ENCODE results near the gene TRAP1.

TRAP1 gene

DNA sequence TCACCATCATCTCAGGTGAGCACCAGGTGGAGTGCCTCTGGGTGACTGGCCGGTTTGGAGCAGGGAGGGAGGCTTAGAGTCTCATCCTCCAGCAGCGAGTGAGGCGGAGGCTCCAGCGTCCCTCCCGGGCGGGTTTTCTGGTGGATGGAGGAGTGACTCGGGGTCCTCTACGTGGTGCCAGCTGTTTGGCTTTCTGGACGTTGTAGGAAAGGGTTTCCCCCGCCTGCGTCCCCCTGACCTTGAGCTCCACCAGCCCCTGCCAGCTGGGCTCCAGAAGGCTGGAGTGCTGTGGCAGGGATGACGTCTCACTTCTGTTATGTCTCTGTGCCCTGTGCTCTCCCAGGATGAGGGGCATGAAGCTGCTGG, 62.3 kb downstream of the TRAP1 start:
- Histone ChIP-seq H3K36me3 (ENCODE audit: insufficient read depth, low read length) (peaks cover 45% of the 10 kb centered on the region), H3K9me3 (replicated peaks; ENCODE audit: low read length) (no peaks in the 10 kb centered on the region), H3K27me3 (ENCODE audit: control insufficient read depth, insufficient read depth, low read length) (no peaks in the 10 kb centered on the region), H3K4me2 (ENCODE audit: low read length) (no peak overlapping the region), H3K4me3 (ENCODE audit: low read length) (no peak overlapping the region), H3K9ac (ENCODE audit: low read depth, low read length) (no peak overlapping the region), H3K4me1 (ENCODE audit: control insufficient read depth, insufficient read depth, low read length) (no peaks in the 10 kb centered on the region)

GRCh38 chr16:3654249-3654991, 62.9 kb downstream of the TRAP1 start, which contains the start of gene DNASE1:
DNASE1 (plus strand) TSS chr16:3654691; CDS start chr16:3655374, 683 bp downstream.
- H3K36me3 ChIP-seq (ENCODE audit: insufficient read depth, low read length), result peaks cover 45% of the 10 kb centered on the region
- H3K27me3 ChIP-seq (ENCODE audit: control insufficient read depth, insufficient read depth, low read length), result no peaks in the 10 kb centered on the region
- H3K4me3 ChIP-seq (ENCODE audit: low read length), result no peak within 1 kb of the TSS
- no peaks in the 10 kb centered on the region for H3K4me1 ChIP-seq (ENCODE audit: control insufficient read depth, insufficient read depth, low read length)
- H3K9me3 ChIP-seq (replicated peaks; ENCODE audit: low read length), result no peaks in the 10 kb centered on the region
- no peak within 1 kb of the TSS for H3K9ac ChIP-seq (ENCODE audit: low read depth, low read length)
- H3K4me2 ChIP-seq (ENCODE audit: low read length), result no peak within 1 kb of the TSS

DNA sequence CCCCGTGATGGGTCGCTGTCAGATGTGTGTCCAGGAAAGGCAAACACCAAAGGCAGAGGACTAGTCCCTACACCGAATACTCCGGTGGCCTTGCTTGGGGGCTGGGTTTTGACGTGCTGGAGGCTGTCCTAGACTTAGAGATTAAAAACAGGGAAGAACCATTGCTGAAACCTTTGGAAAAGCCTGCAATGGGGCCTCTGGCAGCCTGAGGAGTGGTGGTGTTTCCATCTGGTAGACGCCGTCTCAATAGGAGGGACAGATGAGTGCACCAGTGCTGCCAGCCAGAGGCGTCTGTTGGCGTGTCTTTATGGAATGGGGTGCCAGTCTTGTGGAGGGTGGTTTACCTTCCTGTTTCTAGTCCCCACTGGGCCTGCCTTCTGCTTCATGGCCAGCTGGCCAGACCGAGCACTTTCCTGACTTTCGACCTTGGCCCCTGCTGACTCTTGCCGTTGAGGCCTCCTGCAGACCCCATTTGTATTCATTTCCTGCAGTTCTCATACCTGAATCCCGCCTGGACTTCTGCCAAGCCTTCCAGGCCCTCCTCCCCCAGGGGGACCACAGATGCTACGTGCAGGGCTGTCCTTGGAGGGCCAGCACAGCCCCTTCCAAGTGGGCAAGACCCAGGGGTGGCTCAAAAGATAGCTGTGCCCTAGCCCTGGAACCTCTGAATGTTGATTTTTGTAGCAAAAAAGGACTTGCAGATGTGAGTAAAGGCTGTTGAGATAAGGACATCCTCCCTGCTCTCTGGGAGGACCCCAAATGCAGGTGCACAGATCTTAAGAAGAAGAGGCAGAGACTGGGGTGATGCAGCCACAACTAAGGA, 64.7 kb downstream of the TRAP1 start:
- Histone ChIP-seq H3K9ac (ENCODE audit: low read depth, low read length) (no peak overlapping the region), H3K9me3 (replicated peaks; ENCODE audit: low read length) (no peaks in the 10 kb centered on the region), H3K4me2 (ENCODE audit: low read length) (no peak overlapping the region), H3K4me3 (ENCODE audit: low read length) (no peak overlapping the region), H3K36me3 (ENCODE audit: insufficient read depth, low read length) (peaks cover 31% of the 10 kb centered on the region), H3K4me1 (ENCODE audit: control insufficient read depth, insufficient read depth, low read length) (no peaks in the 10 kb centered on the region), H3K27me3 (ENCODE audit: control insufficient read depth, insufficient read depth, low read length) (no peaks in the 10 kb centered on the region)

DNA sequence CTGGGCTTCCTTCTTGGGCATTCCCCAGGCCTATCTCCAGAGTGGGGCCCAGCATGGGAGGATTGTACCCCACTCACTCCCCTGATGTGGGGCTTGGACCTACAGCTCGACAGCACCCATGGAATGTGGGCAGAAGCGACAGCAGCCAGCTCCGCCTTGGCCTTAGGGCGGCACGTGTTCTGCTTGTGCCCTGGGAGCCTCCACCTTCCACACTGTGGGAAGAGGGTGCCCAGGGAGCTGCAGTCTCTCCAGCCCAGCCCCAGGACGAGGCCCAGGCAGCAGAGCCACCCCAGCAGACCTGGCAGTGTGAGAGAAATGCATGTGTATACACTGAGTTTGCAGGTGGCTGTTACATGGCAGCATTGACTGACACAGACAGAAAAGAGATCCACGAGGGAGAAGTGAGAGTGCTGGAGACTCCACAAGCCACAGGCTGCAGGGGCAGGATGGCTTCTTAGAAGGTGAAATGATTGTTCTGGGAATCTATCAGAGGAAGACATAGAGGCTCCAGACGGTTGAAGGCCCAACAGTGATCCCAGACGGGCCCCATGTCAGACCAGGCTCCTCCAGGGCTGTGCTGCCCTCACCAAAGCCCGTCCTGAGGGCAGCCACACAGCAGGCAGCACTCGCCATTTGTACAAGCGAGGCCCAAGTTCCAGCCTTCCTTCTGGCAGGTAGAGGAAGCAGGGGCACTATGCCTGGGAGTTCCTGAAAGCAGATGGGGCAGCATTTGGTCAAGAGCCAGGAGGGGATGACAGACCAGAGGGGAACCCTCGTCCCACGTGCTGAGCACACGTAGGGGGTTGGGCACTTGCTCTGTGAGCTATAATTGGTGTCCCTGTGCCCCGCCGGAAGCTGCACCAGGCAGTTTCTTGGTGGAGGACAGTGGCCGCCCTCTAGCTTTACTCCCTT, 65.6 kb downstream of the TRAP1 start:
- Histone ChIP-seq H3K4me2 (ENCODE audit: low read length) (no peak overlapping the region), H3K36me3 (ENCODE audit: insufficient read depth, low read length) (peaks cover 23% of the 10 kb centered on the region), H3K9ac (ENCODE audit: low read depth, low read length) (no peak overlapping the region), H3K4me3 (ENCODE audit: low read length) (no peak overlapping the region), H3K9me3 (replicated peaks; ENCODE audit: low read length) (no peaks in the 10 kb centered on the region), H3K27me3 (ENCODE audit: control insufficient read depth, insufficient read depth, low read length) (no peaks in the 10 kb centered on the region), H3K4me1 (ENCODE audit: control insufficient read depth, insufficient read depth, low read length) (no peaks in the 10 kb centered on the region)

GRCh38 chr16:3650631-3651265, 66.6 kb downstream of the TRAP1 start:
- Histone ChIP-seq H3K4me2 (ENCODE audit: low read length) (no peak overlapping the region), H3K36me3 (ENCODE audit: insufficient read depth, low read length) (peaks cover 20% of the 10 kb centered on the region)

GRCh38 chr16:3646348-3646920, 70.9 kb downstream of the TRAP1 start:
- peaks cover 15% of the 10 kb centered on the region for H3K4me1 ChIP-seq (ENCODE audit: control insufficient read depth, insufficient read depth, low read length)

More at GRCh38 chr16:3650631-3651265, 66.6 kb downstream of the TRAP1 start:
- no peak overlapping the region for H3K4me3 ChIP-seq (ENCODE audit: low read length)
- H3K4me1 ChIP-seq (ENCODE audit: control insufficient read depth, insufficient read depth, low read length), result peaks cover 7% of the 10 kb centered on the region
- H3K9me3 ChIP-seq (replicated peaks; ENCODE audit: low read length), result no peaks in the 10 kb centered on the region
- H3K27me3 ChIP-seq (ENCODE audit: control insufficient read depth, insufficient read depth, low read length), result no peaks in the 10 kb centered on the region
- no peak overlapping the region for H3K9ac ChIP-seq (ENCODE audit: low read depth, low read length)

GRCh38 chr16:3645504-3646347, 71.6 kb downstream of the TRAP1 start:
- Histone ChIP-seq H3K27me3 (ENCODE audit: control insufficient read depth, insufficient read depth, low read length) (no peaks in the 10 kb centered on the region), H3K4me3 (ENCODE audit: low read length) (no peak overlapping the region), H3K9me3 (replicated peaks; ENCODE audit: low read length) (no peaks in the 10 kb centered on the region), H3K9ac (ENCODE audit: low read depth, low read length) (no peak overlapping the region), H3K4me1 (ENCODE audit: control insufficient read depth, insufficient read depth, low read length) (peaks cover 15% of the 10 kb centered on the region), H3K4me2 (ENCODE audit: low read length) (peak overlapping the region; percentile 5), H3K36me3 (ENCODE audit: insufficient read depth, low read length) (peaks cover under 1% of the 10 kb centered on the region)

More at GRCh38 chr16:3646348-3646920, 70.9 kb downstream of the TRAP1 start:
- Histone ChIP-seq H3K36me3 (ENCODE audit: insufficient read depth, low read length) (peaks cover 7% of the 10 kb centered on the region), H3K4me2 (ENCODE audit: low read length) (no peak overlapping the region), H3K27me3 (ENCODE audit: control insufficient read depth, insufficient read depth, low read length) (no peaks in the 10 kb centered on the region), H3K9ac (ENCODE audit: low read depth, low read length) (no peak overlapping the region), H3K9me3 (replicated peaks; ENCODE audit: low read length) (no peaks in the 10 kb centered on the region), H3K4me3 (ENCODE audit: low read length) (no peak overlapping the region)

GRCh38 chr16:3645108-3645503, 72.2 kb downstream of the TRAP1 start:
- Histone ChIP-seq H3K36me3 (ENCODE audit: insufficient read depth, low read length) (no peaks in the 10 kb centered on the region), H3K9ac (ENCODE audit: low read depth, low read length) (no peak overlapping the region), H3K9me3 (replicated peaks; ENCODE audit: low read length) (no peaks in the 10 kb centered on the region), H3K27me3 (ENCODE audit: control insufficient read depth, insufficient read depth, low read length) (no peaks in the 10 kb centered on the region), H3K4me2 (ENCODE audit: low read length) (no peak overlapping the region), H3K4me1 (ENCODE audit: control insufficient read depth, insufficient read depth, low read length) (peaks cover 15% of the 10 kb centered on the region), H3K4me3 (ENCODE audit: low read length) (no peak overlapping the region)

GRCh38 chr16:3643095-3643730, 74.1 kb downstream of the TRAP1 start:
- no peaks in the 10 kb centered on the region for H3K9me3 ChIP-seq (replicated peaks; ENCODE audit: low read length)
- no peak overlapping the region for H3K4me3 ChIP-seq (ENCODE audit: low read length)
- H3K27me3 ChIP-seq (ENCODE audit: control insufficient read depth, insufficient read depth, low read length), result no peaks in the 10 kb centered on the region
- H3K36me3 ChIP-seq (ENCODE audit: insufficient read depth, low read length), result no peaks in the 10 kb centered on the region
- H3K4me2 ChIP-seq (ENCODE audit: low read length), result no peak overlapping the region
- peaks cover 15% of the 10 kb centered on the region for H3K4me1 ChIP-seq (ENCODE audit: control insufficient read depth, insufficient read depth, low read length)
- no peak overlapping the region for H3K9ac ChIP-seq (ENCODE audit: low read depth, low read length)
